ENCODE results near the gene REC114.
"Not testable (repeated sequence)": the region's sequence is repeated elsewhere in the genome, so short reads cannot be mapped to it uniquely, and the experiment has no call there.

Gene REC114

GRCh38 chr15:73538563-73539211, 95.7 kb downstream of the REC114 start:
- DNase-seq, result no peak

GRCh38 chr15:73539212-73540128, 96.5 kb downstream of the REC114 start:
- DNase-seq, result no peak

- DNase-seq, result no peak
Observed at GRCh38 chr15:73540161-73540560, 97.2 kb downstream of the REC114 start.

GRCh38 chr15:73541479-73541878, 98.5 kb downstream of the REC114 start:
- no peak for DNase-seq

- not testable (repeated sequence) for DNase-seq
Observed at GRCh38 chr15:73548925-73549324, 106.0 kb downstream of the REC114 start.

GRCh38 chr15:73550190-73550589, 107.2 kb downstream of the REC114 start:
- no peak for DNase-seq

- no peak for DNase-seq
Observed at GRCh38 chr15:73555080-73555479, 112.1 kb downstream of the REC114 start.

GRCh38 chr15:73558529-73558928, 115.6 kb downstream of the REC114 start:
- no peak for DNase-seq

- peak; percentile 60 for DNase-seq
Observed at GRCh38 chr15:73560501-73561117, 117.6 kb downstream of the REC114 start.

GRCh38 chr15:73564255-73564654, 121.3 kb downstream of the REC114 start:
- DNase-seq, result no peak

- DNase-seq, result no peak
Observed at GRCh38 chr15:73567020-73567419, 124.1 kb downstream of the REC114 start.

- no peak for DNase-seq
Observed at GRCh38 chr15:73568564-73569280, 125.8 kb downstream of the REC114 start.

GRCh38 chr15:73569361-73569760, 126.4 kb downstream of the REC114 start:
- DNase-seq, result no peak

GRCh38 chr15:73570355-73571032, 127.5 kb downstream of the REC114 start:
- no peak for DNase-seq

- no peak for DNase-seq
Observed at GRCh38 chr15:73571346-73571745, 128.4 kb downstream of the REC114 start.

- no peak for DNase-seq
Observed at GRCh38 chr15:73572296-73572695, 129.3 kb downstream of the REC114 start.

GRCh38 chr15:73573037-73573436, 130.1 kb downstream of the REC114 start:
- no peak for DNase-seq

GRCh38 chr15:73573572-73573971, 130.6 kb downstream of the REC114 start:
- no peak for DNase-seq

GRCh38 chr15:73575636-73576247, 132.8 kb downstream of the REC114 start:
- no peak for DNase-seq

- DNase-seq, result not testable (repeated sequence)
Observed at GRCh38 chr15:73577593-73577992, 134.6 kb downstream of the REC114 start.

GRCh38 chr15:73578026-73578425, 135.1 kb downstream of the REC114 start:
- DNase-seq, result no peak

GRCh38 chr15:73582851-73583379, 140.0 kb downstream of the REC114 start:
- no peak for DNase-seq
